LNCaP clone FGC (cell line): Measurements from ENCODE around the gene ACSBG1.

Experiments
- DNase-seq: peaks from one replicate; pipeline ENCODE4 v3.0.0-alpha.2; 2011; ENCODE audit warnings: low read depth
- H3K4me3 ChIP-seq: 2 replicates; pipeline ENCODE4 v1.5.1; 2011; ENCODE audit warnings: mild to moderate bottlenecking, low read depth, low read length, control low read depth
- TF ChIP-seq, protein P1 (sequence below): IDR thresholded peaks from 2 replicates; pipeline ENCODE4 v1.5.1; 2012; ENCODE audit warnings: mild to moderate bottlenecking; ENCODE audit not compliant: control insufficient read depth, insufficient read depth; ENCODE audit errors: extremely low read depth

The ACSBG1 gene

DNA sequence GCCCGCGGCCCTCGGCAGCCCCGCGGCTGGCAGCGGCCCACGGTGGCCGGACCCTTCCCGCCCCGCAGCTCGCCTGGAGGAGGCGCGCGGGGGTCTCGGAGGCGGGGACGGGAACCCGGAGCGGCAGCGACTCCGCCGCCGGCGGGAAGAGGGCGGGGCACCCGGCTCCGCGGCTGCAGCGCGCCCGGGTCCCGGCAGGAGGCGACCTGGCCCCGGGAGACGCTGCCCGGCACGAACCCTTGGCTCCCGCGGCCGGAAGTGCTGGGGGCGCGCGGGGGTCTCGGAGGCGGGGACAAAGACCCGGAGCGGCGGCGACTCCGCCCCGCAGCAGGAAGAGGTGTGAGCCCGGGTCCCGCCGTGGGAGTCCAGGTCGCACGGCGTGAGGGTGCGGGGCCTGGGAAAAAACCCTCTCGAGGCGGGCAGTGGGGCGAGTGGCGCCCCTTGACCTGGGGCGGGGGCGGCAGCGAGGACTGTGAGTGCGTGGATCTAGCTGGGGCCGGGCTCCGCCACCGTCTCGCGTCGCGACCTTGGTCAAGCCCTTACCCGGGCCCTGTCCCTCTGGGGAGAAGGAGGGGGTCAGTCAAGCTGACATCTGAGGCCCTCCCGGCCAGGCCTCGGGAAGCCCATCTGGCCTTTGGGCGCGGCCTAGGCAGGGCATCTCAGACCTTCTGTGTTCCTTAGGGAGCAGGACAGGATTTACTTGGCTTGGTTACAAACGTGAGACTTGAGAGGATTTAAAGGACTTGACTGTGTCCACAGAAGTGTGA lies 102.9 kb downstream of the ACSBG1 start, which contains the start of gene CIB2:
Gene CIB2, minus strand, starts transcription at position 151 of the 767 bp plus-strand sequence. CDS start 230 bp downstream, outside the sequence.
- TF ChIP-seq, protein P1, sequence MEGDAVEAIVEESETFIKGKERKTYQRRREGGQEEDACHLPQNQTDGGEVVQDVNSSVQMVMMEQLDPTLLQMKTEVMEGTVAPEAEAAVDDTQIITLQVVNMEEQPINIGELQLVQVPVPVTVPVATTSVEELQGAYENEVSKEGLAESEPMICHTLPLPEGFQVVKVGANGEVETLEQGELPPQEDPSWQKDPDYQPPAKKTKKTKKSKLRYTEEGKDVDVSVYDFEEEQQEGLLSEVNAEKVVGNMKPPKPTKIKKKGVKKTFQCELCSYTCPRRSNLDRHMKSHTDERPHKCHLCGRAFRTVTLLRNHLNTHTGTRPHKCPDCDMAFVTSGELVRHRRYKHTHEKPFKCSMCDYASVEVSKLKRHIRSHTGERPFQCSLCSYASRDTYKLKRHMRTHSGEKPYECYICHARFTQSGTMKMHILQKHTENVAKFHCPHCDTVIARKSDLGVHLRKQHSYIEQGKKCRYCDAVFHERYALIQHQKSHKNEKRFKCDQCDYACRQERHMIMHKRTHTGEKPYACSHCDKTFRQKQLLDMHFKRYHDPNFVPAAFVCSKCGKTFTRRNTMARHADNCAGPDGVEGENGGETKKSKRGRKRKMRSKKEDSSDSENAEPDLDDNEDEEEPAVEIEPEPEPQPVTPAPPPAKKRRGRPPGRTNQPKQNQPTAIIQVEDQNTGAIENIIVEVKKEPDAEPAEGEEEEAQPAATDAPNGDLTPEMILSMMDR: peak; percentile 72
- peak within 1 kb of the TSS; percentile 49 for H3K4me3 ChIP-seq
- DNase-seq: no peak

DNA sequence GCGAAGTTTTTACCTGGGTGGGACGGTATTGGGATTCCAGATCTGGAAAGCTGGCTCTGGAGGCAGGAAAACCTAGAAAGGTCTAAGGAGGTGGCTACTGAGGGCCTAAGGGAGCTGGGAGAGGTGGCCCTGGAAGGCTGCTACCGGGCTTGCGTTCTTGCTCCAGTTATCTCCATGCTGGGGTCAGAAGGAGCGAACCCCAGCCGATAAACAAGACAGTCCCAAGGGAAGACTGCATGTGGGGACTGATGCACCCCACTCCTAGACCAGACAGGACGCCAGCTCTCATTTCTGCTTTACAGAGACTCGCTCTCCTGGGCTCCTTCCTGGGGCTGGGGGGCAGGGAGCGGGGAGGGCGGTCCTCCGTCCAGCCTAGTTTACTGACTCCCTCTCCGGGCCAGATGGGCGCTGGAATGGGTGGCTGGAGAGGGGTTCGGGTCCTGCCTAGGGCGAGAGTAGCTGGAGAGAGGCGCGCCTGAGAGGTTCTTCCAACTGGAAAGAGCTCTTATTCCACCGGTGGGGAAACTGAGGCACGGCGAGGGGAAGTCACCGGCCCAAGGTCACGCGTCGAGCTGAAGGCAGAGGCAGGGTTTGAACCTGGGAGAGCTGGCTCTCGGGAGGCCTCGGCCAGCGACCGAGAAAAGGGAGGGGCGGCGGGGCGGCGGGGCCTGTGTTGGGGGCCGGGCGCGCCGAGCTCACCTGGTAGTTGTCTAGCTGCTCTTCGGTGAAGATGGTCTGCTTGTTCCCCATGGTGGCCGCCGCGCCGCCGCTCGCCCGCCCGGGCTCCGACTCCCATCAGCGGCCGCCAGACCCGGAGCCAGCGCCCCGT lies 103.7 kb downstream of the ACSBG1 start:
- DNase-seq: no peak
- H3K4me3 ChIP-seq: no peak overlapping the region; the same call in 1 of the 2 replicates
- TF ChIP-seq, protein P1: no peak

DNA sequence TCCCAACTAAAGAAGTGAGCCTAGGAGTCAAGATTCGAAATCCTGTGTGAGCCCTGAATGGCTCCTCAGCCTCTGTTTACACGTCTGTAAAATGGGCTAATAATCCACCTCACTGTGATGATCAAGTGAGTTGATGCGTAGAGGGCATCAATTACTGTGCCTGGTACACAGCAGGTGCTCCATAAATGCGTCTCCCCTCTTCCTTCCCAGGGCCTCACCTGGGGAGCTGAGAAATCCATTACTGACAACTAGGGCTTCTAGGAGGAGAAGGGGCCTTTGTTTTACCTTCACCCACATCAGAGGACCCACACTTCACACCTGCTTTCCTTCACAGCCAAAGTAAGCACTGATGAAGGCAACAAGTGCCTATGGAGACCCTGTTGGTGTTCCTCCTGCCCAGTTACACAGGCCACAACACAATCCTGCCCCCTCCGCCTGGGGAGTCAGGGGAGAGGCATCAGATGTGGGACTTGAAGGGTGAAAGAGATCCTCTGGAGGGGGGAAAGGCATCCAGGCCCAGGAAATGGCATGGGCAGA lies 104.5 kb downstream of the ACSBG1 start:
- no peak for DNase-seq
- TF ChIP-seq, protein P1: no peak
- no peak overlapping the region for H3K4me3 ChIP-seq

DNA sequence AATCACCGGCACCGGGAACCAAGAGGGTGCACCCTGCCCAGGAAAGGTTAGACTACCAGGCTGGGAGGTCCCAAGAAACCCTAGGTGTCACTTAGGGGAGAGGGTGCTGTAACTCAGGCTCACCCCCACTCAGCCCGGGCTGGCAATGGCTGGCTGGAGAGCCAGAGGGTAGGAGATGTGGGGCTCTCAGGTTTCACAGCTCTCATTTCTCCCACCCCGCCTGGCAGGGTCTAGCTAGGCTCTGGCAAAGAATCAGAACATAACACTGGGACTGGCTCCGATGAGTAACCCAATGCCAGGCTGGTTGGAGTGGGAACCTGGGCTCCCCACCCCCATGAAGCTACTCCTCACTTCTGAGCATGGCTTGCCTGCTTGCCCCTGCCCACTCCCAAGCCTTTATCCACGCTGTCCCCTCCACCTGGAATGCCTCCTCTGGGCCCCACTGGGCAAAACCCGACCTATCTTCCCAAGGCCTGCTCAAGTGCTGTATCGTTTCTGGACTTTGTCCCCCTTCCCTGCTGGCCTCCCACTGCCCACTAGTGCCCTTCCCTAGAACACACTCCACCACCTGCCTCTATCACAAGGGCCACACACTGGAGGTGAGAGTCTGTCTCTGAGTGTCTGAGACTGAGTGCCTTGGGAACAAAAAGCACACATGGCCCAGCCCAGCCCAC lies 105.2 kb downstream of the ACSBG1 start:
- no peak for DNase-seq
- no peak overlapping the region for H3K4me3 ChIP-seq
- TF ChIP-seq, protein P1: no peak

DNA sequence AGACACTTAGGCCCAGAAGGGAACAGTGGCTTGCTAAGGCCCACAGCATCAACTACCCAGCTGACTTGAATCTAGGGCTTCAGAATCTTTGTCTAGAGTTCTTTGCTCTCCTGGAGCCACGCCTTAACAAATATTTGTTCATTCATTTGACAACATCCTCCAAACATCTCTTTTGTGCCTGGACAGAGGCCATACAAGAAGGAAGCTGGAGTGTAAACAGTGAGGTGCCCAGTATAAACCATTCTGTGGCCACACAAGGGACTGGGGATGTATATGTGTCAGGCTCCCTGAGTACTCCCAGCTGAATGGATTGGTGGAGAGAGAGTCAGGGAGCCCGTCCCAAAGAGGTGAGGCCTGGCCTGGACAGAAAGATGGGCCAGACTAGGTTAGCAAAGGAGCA lies 106.5 kb downstream of the ACSBG1 start:
- peak; percentile 93 for DNase-seq
- TF ChIP-seq, protein P1: no peak
- no peak overlapping the region for H3K4me3 ChIP-seq

DNA sequence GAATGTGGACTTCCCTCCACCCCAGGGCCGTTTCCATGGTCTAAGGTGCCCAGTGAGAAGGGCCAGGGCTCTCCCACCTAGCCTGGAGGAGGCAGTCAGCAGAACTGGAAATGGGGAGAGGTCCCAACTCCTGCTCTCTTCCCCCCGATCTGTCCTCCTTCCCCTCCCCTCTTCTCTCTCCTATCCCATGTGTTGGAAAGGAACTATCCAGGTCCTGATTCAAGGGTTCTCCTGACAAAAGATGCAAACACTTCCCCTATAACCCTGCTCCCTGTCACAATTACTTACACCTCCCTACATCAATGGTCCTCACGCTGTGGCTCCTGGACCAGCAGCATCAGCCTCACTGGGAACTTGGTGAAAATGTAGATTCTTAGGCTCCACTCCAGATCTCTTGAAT lies 109.1 kb downstream of the ACSBG1 start:
- TF ChIP-seq, protein P1: no peak
- H3K4me3 ChIP-seq: no peak overlapping the region
- no peak for DNase-seq
